Liver (tissue), 9 donors: ENCODE results near the gene GALNT17. TPM values are rescaled to one million over a fixed set of nuclear protein-coding genes. Genes with fewer than 3 reads are reported as not detected.

ENCODE experiments used
- DNase-seq: peaks from one replicate; pipeline ENCODE4 v3.0.0-alpha.2; 2017; ENCODE audit warnings: low spot score
- H3K27ac ChIP-seq, 2 donors: one replicate each; pipeline ENCODE4 v1.7.0; 2013; ENCODE audit warnings: inconsistent platforms in 2 of 2, low read length in 2 of 2, control low read depth in 1 of 2, low read depth in 1 of 2, mild to moderate bottlenecking in 1 of 2
- H3K27me3 ChIP-seq, 4 donors: one replicate each; pipeline versions ENCODE4 v1.6.1 to v1.7.0; 2013; ENCODE audit warnings: low read length in 3 of 4, inconsistent platforms in 1 of 4, mild to moderate bottlenecking in 1 of 4, moderate library complexity in 1 of 4; ENCODE audit not compliant: control insufficient read depth in 4 of 4, insufficient read depth in 4 of 4
- H3K36me3 ChIP-seq, 4 donors: one replicate each; pipeline versions ENCODE4 v1.6.1 to v1.7.0; 2013; ENCODE audit warnings: low read length in 3 of 4, mild to moderate bottlenecking in 3 of 4, low read depth in 1 of 4, moderate library complexity in 1 of 4; ENCODE audit not compliant: control insufficient read depth in 4 of 4, insufficient read depth in 3 of 4
- H3K4me1 ChIP-seq, 4 donors: one replicate each; pipeline versions ENCODE4 v1.6.1 to v1.7.0; 2013; ENCODE audit warnings: low read length in 3 of 4, mild to moderate bottlenecking in 3 of 4, moderate library complexity in 1 of 4; ENCODE audit not compliant: control insufficient read depth in 4 of 4, insufficient read depth in 4 of 4
- H3K4me3 ChIP-seq, 3 donors: one replicate each; pipeline versions ENCODE4 v1.6.1 to v1.7.0; 2013; ENCODE audit warnings: low read length in 3 of 3, control low read depth in 1 of 3, low read depth in 1 of 3, mild to moderate bottlenecking in 1 of 3
- H3K9ac ChIP-seq, 2 donors: one replicate each; pipeline ENCODE4 v1.7.0; 2013; ENCODE audit warnings: low read length in 2 of 2, mild to moderate bottlenecking in 2 of 2, moderate library complexity in 2 of 2, control low read depth in 1 of 2, low read depth in 1 of 2
- H3K9me3 ChIP-seq, 4 donors: one replicate each; pipeline versions ENCODE4 v1.6.1 to v1.7.0; 2013; ENCODE audit warnings: low read length in 3 of 4; ENCODE audit not compliant: control insufficient read depth in 4 of 4
- EGR1 ChIP-seq, 2 donors: IDR thresholded peaks; 2 replicates each; pipeline ENCODE4 v1.6.1; 2016 to 2018; ENCODE audit warnings: antibody characterized with exemption in 2 of 2, low read depth in 2 of 2
- FOXA1 ChIP-seq: IDR thresholded peaks from 2 replicates; pipeline ENCODE4 v1.6.1; 2016; ENCODE audit warnings: antibody characterized with exemption
- FOXA2 ChIP-seq: IDR thresholded peaks from 2 replicates; pipeline ENCODE4 v1.6.1; 2016; ENCODE audit warnings: antibody characterized with exemption
- GABPA ChIP-seq, 2 donors: IDR thresholded peaks in 1 of 2; conservative IDR thresholded peaks in 1 of 2; 2 replicates each; pipeline ENCODE4 v1.6.1; 2016; ENCODE audit warnings: antibody characterized with exemption in 2 of 2, mild to moderate bottlenecking in 1 of 2, moderate library complexity in 1 of 2
- HNF4A ChIP-seq, 2 donors: conservative IDR thresholded peaks; 2 replicates each; pipeline ENCODE4 v1.6.1; 2016; ENCODE audit warnings: antibody characterized with exemption in 2 of 2, mild to moderate bottlenecking in 2 of 2
- HNF4G ChIP-seq: IDR thresholded peaks from 2 replicates; pipeline ENCODE4 v1.6.1; 2016; ENCODE audit warnings: antibody characterized with exemption
- NR2F2 ChIP-seq: IDR thresholded peaks from 2 replicates; pipeline ENCODE4 v1.6.1; 2016; ENCODE audit warnings: antibody characterized with exemption
- RAD21 ChIP-seq, 2 donors: IDR thresholded peaks; 2 replicates each; pipeline ENCODE4 v1.6.1; 2016; ENCODE audit warnings: antibody characterized with exemption in 2 of 2, mild to moderate bottlenecking in 2 of 2
- RXRA ChIP-seq, 2 donors: IDR thresholded peaks; 2 replicates each; pipeline ENCODE4 v1.6.1; 2017 to 2018; ENCODE audit warnings: antibody characterized with exemption in 2 of 2, mild to moderate bottlenecking in 1 of 2
- SP1 ChIP-seq: IDR thresholded peaks from 2 replicates; pipeline ENCODE4 v1.6.1; 2018; ENCODE audit warnings: antibody characterized with exemption, mild to moderate bottlenecking
- TAF1 ChIP-seq: conservative IDR thresholded peaks from 2 replicates; pipeline ENCODE4 v1.6.1; 2016; ENCODE audit warnings: antibody characterized with exemption, mild to moderate bottlenecking
- YY1 ChIP-seq: IDR thresholded peaks from 2 replicates; pipeline ENCODE4 v1.6.1; 2016; ENCODE audit warnings: antibody characterized with exemption, mild to moderate bottlenecking
- WGBS: extraction: QIAGEN DNeasy Blood & Tissue Kit; methylation state at CpG from one replicate; pipeline ENCODE4 v1.1.7; 2013; 5-methylcytosine and 5-hydroxymethylcytosine counted together
- polyA plus RNA-seq, 2 donors: library from polyadenylated mRNA; stranded (reverse) in 1 of 2; unstranded in 1 of 2; fragments of 200-250 nt in 1 of 2; fragments of >200 nt in 1 of 2; fragmentation: Nextera tagmentation in 1 of 2; extraction: Ambion mirVana in 1 of 2; gene quantifications; one replicate each; pipeline versions ENCODE4 v1.2.1 to v1.2.3, GENCODE V29; 2013 to 2015
- total RNA-seq, 2 donors: library from RNA; depleted of rRNA; stranded (reverse); fragments of >200 nt; gene quantifications; one replicate each; pipeline ENCODE4 v1.2.3, GENCODE V29; 2014
- TF ChIP-seq, protein P1 (sequence below): IDR thresholded peaks from 2 replicates; pipeline ENCODE4 v1.6.1; 2016; ENCODE audit warnings: antibody characterized with exemption, mild to moderate bottlenecking
- TF ChIP-seq, protein P2 (sequence below): IDR thresholded peaks from 2 replicates; pipeline ENCODE4 v1.6.1; 2016; ENCODE audit warnings: antibody characterized with exemption
- TF ChIP-seq, protein P3 (sequence below): IDR thresholded peaks from 2 replicates; pipeline ENCODE4 v1.6.1; 2016; ENCODE audit warnings: antibody characterized with exemption
- TF ChIP-seq, protein P4 (sequence below): fragments of 150-350 bp; IDR thresholded peaks from 2 replicates; pipeline ENCODE4 v1.5.1; 2017; ENCODE audit warnings: improper control_type of control experiment, low read depth, low read length; ENCODE audit not compliant: missing input control
- TF ChIP-seq, protein P5 (sequence below): IDR thresholded peaks from 2 replicates; pipeline ENCODE4 v1.6.1; 2016; ENCODE audit warnings: antibody characterized with exemption
- donor health status: healthy.
- donor health status: healthy.
- donor health status: healthy.
- donor health status: healthy.
- donor health status: healthy.

Gene GALNT17
- total and polyA plus RNA-seq, 4 donors: 0.10 to 0.42 (median 0.37) TPM; not detected in 1

DNA sequence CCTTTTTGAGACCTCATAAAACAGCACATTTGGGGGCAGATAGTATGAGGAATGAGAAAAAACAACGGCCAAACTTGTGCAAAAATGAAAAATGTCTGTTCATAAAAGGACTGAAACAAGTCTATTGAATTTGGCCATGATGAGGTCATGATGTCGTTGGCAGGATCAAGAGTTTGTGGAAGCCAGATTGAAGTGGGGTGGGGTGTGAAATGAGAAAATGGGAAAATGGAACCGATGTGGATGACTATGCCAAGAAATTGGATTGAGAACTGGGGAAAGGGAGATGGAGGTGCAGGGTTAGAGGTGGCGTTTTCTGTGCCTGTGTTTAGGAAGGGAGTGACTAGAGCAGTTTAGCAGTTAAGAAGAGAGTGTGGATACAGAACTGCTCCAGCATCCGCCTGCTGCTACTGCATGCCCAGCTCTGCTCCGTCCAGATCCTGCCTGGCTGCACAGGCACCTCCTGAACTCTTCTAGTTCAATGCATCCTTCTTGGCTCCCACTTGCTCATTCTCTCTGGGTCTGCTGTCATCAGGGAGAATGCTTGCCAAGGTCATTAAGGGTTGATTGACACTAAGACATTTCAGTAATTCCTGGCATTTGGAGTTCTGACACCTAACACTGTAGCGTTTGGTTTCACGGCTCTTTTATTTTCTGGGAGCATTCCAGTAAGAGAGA, 111.9 kb downstream of the GALNT17 start:
- no peak overlapping the region for H3K27ac ChIP-seq
- no peak overlapping the region for H3K4me3 ChIP-seq
- peaks cover 0 to 3% (median 0%) of the 10 kb centered on the region in 4 donors for H3K9me3 ChIP-seq
- TF ChIP-seq RXRA (IDR thresholded peaks at IDR 0.05) (no peak), YY1 (no peak), FOXA2 (no peak), SP1 (no peak), TAF1 (no peak), HNF4G (no peak), HNF4A (conservative IDR thresholded peaks at IDR 0.05) (no peak), GABPA (IDR thresholded peaks at IDR 0.05 in 1 of 2, conservative IDR thresholded peaks at IDR 0.05 in 1 of 2) (no peak), RAD21 (IDR thresholded peaks at IDR 0.05) (no peak), FOXA1 (no peak), NR2F2 (no peak), EGR1 (IDR thresholded peaks at IDR 0.05; ENCODE audit: low read depth in 2 of 2) (no peak)
- TF ChIP-seq, protein P1, sequence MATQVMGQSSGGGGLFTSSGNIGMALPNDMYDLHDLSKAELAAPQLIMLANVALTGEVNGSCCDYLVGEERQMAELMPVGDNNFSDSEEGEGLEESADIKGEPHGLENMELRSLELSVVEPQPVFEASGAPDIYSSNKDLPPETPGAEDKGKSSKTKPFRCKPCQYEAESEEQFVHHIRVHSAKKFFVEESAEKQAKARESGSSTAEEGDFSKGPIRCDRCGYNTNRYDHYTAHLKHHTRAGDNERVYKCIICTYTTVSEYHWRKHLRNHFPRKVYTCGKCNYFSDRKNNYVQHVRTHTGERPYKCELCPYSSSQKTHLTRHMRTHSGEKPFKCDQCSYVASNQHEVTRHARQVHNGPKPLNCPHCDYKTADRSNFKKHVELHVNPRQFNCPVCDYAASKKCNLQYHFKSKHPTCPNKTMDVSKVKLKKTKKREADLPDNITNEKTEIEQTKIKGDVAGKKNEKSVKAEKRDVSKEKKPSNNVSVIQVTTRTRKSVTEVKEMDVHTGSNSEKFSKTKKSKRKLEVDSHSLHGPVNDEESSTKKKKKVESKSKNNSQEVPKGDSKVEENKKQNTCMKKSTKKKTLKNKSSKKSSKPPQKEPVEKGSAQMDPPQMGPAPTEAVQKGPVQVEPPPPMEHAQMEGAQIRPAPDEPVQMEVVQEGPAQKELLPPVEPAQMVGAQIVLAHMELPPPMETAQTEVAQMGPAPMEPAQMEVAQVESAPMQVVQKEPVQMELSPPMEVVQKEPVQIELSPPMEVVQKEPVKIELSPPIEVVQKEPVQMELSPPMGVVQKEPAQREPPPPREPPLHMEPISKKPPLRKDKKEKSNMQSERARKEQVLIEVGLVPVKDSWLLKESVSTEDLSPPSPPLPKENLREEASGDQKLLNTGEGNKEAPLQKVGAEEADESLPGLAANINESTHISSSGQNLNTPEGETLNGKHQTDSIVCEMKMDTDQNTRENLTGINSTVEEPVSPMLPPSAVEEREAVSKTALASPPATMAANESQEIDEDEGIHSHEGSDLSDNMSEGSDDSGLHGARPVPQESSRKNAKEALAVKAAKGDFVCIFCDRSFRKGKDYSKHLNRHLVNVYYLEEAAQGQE: no peak
- TF ChIP-seq, protein P2, sequence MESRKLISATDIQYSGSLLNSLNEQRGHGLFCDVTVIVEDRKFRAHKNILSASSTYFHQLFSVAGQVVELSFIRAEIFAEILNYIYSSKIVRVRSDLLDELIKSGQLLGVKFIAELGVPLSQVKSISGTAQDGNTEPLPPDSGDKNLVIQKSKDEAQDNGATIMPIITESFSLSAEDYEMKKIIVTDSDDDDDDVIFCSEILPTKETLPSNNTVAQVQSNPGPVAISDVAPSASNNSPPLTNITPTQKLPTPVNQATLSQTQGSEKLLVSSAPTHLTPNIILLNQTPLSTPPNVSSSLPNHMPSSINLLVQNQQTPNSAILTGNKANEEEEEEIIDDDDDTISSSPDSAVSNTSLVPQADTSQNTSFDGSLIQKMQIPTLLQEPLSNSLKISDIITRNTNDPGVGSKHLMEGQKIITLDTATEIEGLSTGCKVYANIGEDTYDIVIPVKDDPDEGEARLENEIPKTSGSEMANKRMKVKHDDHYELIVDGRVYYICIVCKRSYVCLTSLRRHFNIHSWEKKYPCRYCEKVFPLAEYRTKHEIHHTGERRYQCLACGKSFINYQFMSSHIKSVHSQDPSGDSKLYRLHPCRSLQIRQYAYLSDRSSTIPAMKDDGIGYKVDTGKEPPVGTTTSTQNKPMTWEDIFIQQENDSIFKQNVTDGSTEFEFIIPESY: no peak
- TF ChIP-seq, protein P3, sequence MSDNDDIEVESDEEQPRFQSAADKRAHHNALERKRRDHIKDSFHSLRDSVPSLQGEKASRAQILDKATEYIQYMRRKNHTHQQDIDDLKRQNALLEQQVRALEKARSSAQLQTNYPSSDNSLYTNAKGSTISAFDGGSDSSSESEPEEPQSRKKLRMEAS: no peak
- TF ChIP-seq, protein P4, sequence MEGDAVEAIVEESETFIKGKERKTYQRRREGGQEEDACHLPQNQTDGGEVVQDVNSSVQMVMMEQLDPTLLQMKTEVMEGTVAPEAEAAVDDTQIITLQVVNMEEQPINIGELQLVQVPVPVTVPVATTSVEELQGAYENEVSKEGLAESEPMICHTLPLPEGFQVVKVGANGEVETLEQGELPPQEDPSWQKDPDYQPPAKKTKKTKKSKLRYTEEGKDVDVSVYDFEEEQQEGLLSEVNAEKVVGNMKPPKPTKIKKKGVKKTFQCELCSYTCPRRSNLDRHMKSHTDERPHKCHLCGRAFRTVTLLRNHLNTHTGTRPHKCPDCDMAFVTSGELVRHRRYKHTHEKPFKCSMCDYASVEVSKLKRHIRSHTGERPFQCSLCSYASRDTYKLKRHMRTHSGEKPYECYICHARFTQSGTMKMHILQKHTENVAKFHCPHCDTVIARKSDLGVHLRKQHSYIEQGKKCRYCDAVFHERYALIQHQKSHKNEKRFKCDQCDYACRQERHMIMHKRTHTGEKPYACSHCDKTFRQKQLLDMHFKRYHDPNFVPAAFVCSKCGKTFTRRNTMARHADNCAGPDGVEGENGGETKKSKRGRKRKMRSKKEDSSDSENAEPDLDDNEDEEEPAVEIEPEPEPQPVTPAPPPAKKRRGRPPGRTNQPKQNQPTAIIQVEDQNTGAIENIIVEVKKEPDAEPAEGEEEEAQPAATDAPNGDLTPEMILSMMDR: no peak
- TF ChIP-seq, protein P5, sequence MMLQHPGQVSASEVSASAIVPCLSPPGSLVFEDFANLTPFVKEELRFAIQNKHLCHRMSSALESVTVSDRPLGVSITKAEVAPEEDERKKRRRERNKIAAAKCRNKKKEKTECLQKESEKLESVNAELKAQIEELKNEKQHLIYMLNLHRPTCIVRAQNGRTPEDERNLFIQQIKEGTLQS: no peak
- H3K9ac ChIP-seq: no peak overlapping the region
- H3K4me1 ChIP-seq: no peaks in the 10 kb centered on the region
- no peaks in the 10 kb centered on the region for H3K27me3 ChIP-seq
- WGBS: 53% methylated on average over 8 of the region's 8 CpGs
- DNase-seq: no peak
- no peaks in the 10 kb centered on the region for H3K36me3 ChIP-seq
